ENCODE measurements around the gene UBFD1. TPM values are rescaled to one million over a fixed set of nuclear protein-coding genes. Genes with fewer than 3 reads are reported as not detected.
A peak's percentile ranks its signal among the peaks of the same experiment; 100 is the strongest.

The UBFD1 gene
- polyA plus RNA-seq, 2 of the 4 experiments (the other 2 are of a cell fraction) = 60.0 to 78.0 TPM

DNA sequence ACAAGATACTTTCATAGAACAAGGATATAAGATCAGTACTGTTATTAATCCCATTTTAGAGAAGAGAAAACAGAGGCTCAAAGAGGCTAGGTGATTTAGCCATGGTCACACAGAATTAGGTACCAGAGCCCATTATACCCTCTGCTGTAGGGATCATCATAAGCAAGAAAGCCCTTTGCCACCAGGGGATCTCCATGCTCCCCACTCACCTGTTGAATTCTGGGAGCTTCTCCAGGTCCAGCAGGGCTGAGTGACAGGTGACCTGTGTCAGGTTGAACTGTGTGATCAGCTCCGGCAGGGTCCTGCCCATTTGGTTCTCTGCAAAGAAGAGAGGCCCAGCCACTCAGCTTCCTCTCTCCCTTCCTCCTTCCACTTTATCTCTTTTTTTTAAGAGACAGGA lies 25.1 kb upstream of the UBFD1 start:
- Histone ChIP-seq H3K27ac (no peak overlapping the region), H3K4me3 (no peak overlapping the region), H3K4me2 (no peak overlapping the region), H3K9me3 (no peaks in the 10 kb centered on the region), H3K4me1 (peaks cover 19% of the 10 kb centered on the region; the same call in 2 of the 3 replicates)
- DNase-seq (ENCODE audit: low read depth in 1 of 2, low spot score in 1 of 2) (no peak), ATAC-seq (no peak), FAIRE-seq (no peak)
- POLR2A ChIA-PET = no interaction called here
- TF ChIP-seq SREBF2 (IDR thresholded peaks at IDR 0.05) (no peak), GATA3 (IDR thresholded peaks at IDR 0.05; ENCODE audit: borderline replicate concordance) (no peak), TP53 (CRISPR knock-in tag; IDR thresholded peaks at IDR 0.05) (no peak), RCOR1 (IDR thresholded peaks at IDR 0.05; ENCODE audit: low read depth, low read length) (no peak), PHF8 (IDR thresholded peaks at IDR 0.05; ENCODE audit: borderline replicate concordance, low read depth) (no peak), CHD4 (IDR thresholded peaks at IDR 0.05; ENCODE audit: borderline replicate concordance) (no peak), RARB (CRISPR knock-in tag; IDR thresholded peaks at IDR 0.05) (no peak), KDM1A (IDR thresholded peaks at IDR 0.05; ENCODE audit: low read depth) (no peak), HOXB5 (CRISPR knock-in tag; IDR thresholded peaks at IDR 0.05) (no peak), NPAS2 (CRISPR knock-in tag; IDR thresholded peaks at IDR 0.05; ENCODE audit: borderline replicate concordance) (no peak), JUNB (IDR thresholded peaks at IDR 0.05) (no peak), USF2 (IDR thresholded peaks at IDR 0.05) (no peak)
- CTCF ChIA-PET = interaction anchor here (1.0 kb wide), 1 partner anchor 16 kb away, joined by 3 read pairs; no protein-coding TSS in a partner anchor
- 100% methylated on average over 1 of the region's 1 CpG for WGBS (ENCODE audit: missing lambda C conversion rate)

DNA sequence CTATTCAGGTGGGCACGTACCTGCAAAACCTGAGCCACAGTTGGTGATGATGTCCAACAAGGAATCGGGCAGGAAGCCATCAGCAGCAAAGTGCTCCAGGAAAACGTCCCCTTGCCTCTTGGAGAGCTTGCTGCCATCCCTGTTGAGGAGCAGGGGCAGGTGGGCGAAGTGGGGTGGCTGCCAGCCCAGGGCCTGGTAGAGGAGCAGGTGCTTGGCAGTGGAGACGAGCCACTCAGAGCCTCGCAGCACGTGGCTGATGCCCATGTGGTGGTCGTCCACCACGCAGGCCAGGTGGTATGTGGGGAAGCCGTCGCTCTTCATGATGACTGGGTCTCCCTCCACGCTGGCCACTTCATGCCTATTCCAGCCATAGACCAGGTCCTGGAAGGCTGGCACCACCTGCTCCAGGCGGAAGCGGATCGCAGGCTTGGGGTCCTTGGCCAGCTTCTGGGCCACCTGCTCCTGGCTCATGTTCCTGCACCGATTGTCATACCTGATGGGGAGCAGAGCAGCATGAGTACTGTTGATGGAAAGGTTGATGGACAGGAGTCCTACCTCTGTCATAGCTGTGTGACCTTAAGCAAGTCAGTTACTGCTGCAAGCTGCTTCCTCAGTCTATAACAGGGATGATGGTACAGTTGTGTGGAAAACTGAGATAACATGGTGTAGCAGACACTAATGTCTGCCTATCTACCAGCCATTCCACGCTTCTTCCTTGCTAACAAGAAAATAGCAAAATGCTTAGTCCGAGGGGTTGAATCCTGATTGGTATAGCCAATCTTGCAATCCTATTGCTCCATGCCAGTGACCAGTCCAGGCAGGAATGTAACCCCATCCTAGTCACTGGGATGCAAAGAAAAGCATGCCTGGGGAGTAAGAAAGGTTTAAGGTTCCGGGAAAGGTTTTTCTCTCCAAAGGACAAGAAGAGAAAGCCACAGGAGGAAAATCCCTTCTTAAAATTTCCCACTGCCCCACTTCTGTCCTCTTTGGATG lies 22.4 kb upstream of the UBFD1 start:
- ChIA-PET CTCF (interaction anchor here (1.4 to 3.3 kb wide), 2 partner anchors 10 to 101 kb away, joined by 3 to 12 read pairs; no protein-coding TSS in a partner anchor), POLR2A (no interaction called here)
- Histone ChIP-seq H3K4me3 (no peak overlapping the region), H3K4me2 (no peak overlapping the region), H3K27ac (0 out of 6 replicates have a peak overlapping the region, but pooled peaks of 1 of the 2 experiments have one; percentile 2), H3K9me3 (no peaks in the 10 kb centered on the region), H3K4me1 (peaks cover 32% of the 10 kb centered on the region)
- TF ChIP-seq RAD21 (conservative IDR thresholded peaks at IDR 0.05 in 1 of 2, IDR thresholded peaks at IDR 0.05 in 1 of 2) = no peak
- TF ChIP-seq EHMT2 (IDR thresholded peaks at IDR 0.05; ENCODE audit: low read depth) = no peak
- no peak for TF ChIP-seq ZSCAN20 (CRISPR knock-in tag; IDR thresholded peaks at IDR 0.05)
- no peak for TF ChIP-seq NR3C1 (IDR thresholded peaks at IDR 0.05)
- no peak for TF ChIP-seq MYC (IDR thresholded peaks at IDR 0.05; ENCODE audit: borderline replicate concordance, low read length)
- TF ChIP-seq, protein P1, sequence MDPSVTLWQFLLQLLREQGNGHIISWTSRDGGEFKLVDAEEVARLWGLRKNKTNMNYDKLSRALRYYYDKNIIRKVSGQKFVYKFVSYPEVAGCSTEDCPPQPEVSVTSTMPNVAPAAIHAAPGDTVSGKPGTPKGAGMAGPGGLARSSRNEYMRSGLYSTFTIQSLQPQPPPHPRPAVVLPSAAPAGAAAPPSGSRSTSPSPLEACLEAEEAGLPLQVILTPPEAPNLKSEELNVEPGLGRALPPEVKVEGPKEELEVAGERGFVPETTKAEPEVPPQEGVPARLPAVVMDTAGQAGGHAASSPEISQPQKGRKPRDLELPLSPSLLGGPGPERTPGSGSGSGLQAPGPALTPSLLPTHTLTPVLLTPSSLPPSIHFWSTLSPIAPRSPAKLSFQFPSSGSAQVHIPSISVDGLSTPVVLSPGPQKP (IDR thresholded peaks at IDR 0.05; ENCODE audit: low read depth, low read length) = no peak
- TF ChIP-seq CBX8 (IDR thresholded peaks at IDR 0.05) = no peak
- TF ChIP-seq ESRRA (IDR thresholded peaks at IDR 0.05; ENCODE audit: borderline replicate concordance, low read length) = no peak
- no peak for TF ChIP-seq GATA3 (IDR thresholded peaks at IDR 0.05; ENCODE audit: borderline replicate concordance)
- TF ChIP-seq PHF8 (IDR thresholded peaks at IDR 0.05; ENCODE audit: borderline replicate concordance, low read depth) = no peak
- TF ChIP-seq CEBPB (IDR thresholded peaks at IDR 0.05) = no peak
- TF ChIP-seq POLR2A (IDR thresholded peaks at IDR 0.05; ENCODE audit: low read length) = no peak
- no peak for TF ChIP-seq EHF (CRISPR knock-in tag; IDR thresholded peaks at IDR 0.05)
- no peak for TF ChIP-seq SMC3 (IDR thresholded peaks at IDR 0.05)
- no peak for TF ChIP-seq FOSB (CRISPR knock-in tag; IDR thresholded peaks at IDR 0.05)
- no peak for TF ChIP-seq REST (IDR thresholded peaks at IDR 0.05)
- TF ChIP-seq CHD4 (IDR thresholded peaks at IDR 0.05; ENCODE audit: borderline replicate concordance) = no peak
- no peak for TF ChIP-seq NFE2L2 (conservative IDR thresholded peaks at IDR 0.05; ENCODE audit: low read length)
- TF ChIP-seq TP53 (CRISPR knock-in tag; IDR thresholded peaks at IDR 0.05) = no peak
- TF ChIP-seq FOXS1 (CRISPR knock-in tag; IDR thresholded peaks at IDR 0.05) = no peak
- DNase-seq (ENCODE audit: low read depth in 1 of 2, low spot score in 1 of 2) = no peak
- 92% methylated on average over 17 of the region's 19 CpGs for WGBS (ENCODE audit: missing lambda C conversion rate)
- FAIRE-seq = no peak
- ATAC-seq = no peak

All from A549 (cell line).